Adrenal gland (tissue), 5 donors: ENCODE data around the gene MKKS.
"Not testable (repeated sequence)": the region's sequence is repeated elsewhere in the genome, so short reads cannot be mapped to it uniquely, and the experiment has no call there.

Experiments used
- POLR2A ChIP-seq, 2 donors: fragments of 450-650 bp; IDR thresholded peaks; one replicate each; pipeline ENCODE4 v1.6.1; 2017; ENCODE audit warnings: antibody characterized with exemption in 2 of 2, mild to moderate bottlenecking in 2 of 2, moderate library complexity in 1 of 2
- TF ChIP-seq, protein P1 (sequence below), 6 experiments: fragments of 450-650 bp in 4 of 6; fragments of 200-600 bp in 2 of 6; sonication (generic) in 1 of 6; IDR thresholded peaks; 1 replicate in 5 of 6; 2 replicates in 1 of 6; pipeline versions ENCODE4 v1.5.1 to v1.8.0; 2016 to 2021; ENCODE audit warnings: antibody characterized with exemption in 6 of 6, mild to moderate bottlenecking in 2 of 6, moderate library complexity in 1 of 6
- donor health status: DM: no; HTN: no; CAD: no.

DNA sequence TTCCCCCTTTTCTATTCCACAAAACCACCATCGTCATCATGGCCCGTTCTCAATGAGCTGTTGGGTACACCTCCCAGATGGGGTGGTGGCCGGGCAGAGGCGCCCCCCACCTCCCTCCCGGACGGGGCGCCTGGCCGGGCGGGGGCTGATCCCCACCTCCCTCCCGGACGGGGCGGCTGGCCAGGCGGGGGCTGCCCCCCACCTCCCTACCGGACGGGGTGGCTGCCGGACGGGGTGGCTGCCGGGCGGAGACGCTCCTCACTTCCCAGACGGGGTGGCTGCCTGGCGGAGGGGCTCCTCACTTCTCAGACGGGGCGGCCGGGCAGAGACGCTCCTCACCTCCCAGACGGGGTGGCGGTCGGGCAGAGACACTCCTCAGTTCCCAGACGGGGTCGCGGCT is 39.3 kb downstream of the MKKS start:
- TF ChIP-seq, protein P1, sequence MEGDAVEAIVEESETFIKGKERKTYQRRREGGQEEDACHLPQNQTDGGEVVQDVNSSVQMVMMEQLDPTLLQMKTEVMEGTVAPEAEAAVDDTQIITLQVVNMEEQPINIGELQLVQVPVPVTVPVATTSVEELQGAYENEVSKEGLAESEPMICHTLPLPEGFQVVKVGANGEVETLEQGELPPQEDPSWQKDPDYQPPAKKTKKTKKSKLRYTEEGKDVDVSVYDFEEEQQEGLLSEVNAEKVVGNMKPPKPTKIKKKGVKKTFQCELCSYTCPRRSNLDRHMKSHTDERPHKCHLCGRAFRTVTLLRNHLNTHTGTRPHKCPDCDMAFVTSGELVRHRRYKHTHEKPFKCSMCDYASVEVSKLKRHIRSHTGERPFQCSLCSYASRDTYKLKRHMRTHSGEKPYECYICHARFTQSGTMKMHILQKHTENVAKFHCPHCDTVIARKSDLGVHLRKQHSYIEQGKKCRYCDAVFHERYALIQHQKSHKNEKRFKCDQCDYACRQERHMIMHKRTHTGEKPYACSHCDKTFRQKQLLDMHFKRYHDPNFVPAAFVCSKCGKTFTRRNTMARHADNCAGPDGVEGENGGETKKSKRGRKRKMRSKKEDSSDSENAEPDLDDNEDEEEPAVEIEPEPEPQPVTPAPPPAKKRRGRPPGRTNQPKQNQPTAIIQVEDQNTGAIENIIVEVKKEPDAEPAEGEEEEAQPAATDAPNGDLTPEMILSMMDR (IDR thresholded peaks at IDR 0.05) = not testable (repeated sequence)
- not testable (repeated sequence) for TF ChIP-seq POLR2A (IDR thresholded peaks at IDR 0.05)
